ENCODE measurements around the gene CMYA5.

DNA sequence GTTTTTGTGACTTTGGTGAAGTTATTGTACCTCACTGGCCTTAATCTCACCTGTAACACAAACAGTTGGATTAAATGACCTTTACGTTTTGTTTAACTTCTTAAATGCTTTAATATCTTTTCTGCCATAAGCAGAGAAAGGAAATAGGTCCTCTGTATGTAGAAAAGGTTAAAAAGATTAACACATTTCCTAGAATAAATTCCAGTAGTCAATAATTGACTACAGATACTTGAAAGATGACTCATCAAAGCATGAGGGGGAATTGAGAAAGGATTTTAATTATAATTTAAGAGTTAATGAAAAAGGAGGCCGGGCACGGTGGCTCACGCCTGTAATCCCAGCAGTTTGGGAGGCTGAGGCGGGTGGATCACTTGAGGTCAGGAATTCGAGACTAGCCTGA, 35.8 kb upstream of the CMYA5 start:
- TF ChIP-seq, protein P1, sequence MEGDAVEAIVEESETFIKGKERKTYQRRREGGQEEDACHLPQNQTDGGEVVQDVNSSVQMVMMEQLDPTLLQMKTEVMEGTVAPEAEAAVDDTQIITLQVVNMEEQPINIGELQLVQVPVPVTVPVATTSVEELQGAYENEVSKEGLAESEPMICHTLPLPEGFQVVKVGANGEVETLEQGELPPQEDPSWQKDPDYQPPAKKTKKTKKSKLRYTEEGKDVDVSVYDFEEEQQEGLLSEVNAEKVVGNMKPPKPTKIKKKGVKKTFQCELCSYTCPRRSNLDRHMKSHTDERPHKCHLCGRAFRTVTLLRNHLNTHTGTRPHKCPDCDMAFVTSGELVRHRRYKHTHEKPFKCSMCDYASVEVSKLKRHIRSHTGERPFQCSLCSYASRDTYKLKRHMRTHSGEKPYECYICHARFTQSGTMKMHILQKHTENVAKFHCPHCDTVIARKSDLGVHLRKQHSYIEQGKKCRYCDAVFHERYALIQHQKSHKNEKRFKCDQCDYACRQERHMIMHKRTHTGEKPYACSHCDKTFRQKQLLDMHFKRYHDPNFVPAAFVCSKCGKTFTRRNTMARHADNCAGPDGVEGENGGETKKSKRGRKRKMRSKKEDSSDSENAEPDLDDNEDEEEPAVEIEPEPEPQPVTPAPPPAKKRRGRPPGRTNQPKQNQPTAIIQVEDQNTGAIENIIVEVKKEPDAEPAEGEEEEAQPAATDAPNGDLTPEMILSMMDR (IDR thresholded peaks at IDR 0.05; ENCODE audit: low read length): no peak
- no peak for TF ChIP-seq EZH2 (IDR thresholded peaks at IDR 0.05; ENCODE audit: borderline replicate concordance, low read length)

Data from OCI-LY1 (cell line).